GM19438 (cell line): ENCODE measurements around the gene PLCB1.

ENCODE experiments used
- ATAC-seq: cut with Tn5 transposase; IDR thresholded peaks from one replicate; pipeline ENCODE4 v1.9.1; 2021; ENCODE audit warnings: low read depth; ENCODE audit not compliant: unreplicated experiment

Gene PLCB1

GRCh38 chr20:8291873-8292272, 159.8 kb downstream of the PLCB1 start:
- no peak for ATAC-seq

- ATAC-seq = no peak
Measured at GRCh38 chr20:8292793-8293192, 160.7 kb downstream of the PLCB1 start.

- no peak for ATAC-seq
Measured at GRCh38 chr20:8293750-8294149, 161.7 kb downstream of the PLCB1 start.

GRCh38 chr20:8296536-8296935, 164.5 kb downstream of the PLCB1 start:
- no peak for ATAC-seq

- ATAC-seq = no peak
Measured at GRCh38 chr20:8298426-8299043, 166.5 kb downstream of the PLCB1 start.

GRCh38 chr20:8299921-8300320, 167.9 kb downstream of the PLCB1 start:
- ATAC-seq = no peak

- no peak for ATAC-seq
Measured at GRCh38 chr20:8301655-8302054, 169.6 kb downstream of the PLCB1 start.

- no peak for ATAC-seq
Measured at GRCh38 chr20:8303651-8304050, 171.6 kb downstream of the PLCB1 start.

GRCh38 chr20:8304124-8304816, 172.2 kb downstream of the PLCB1 start:
- ATAC-seq = no peak

- ATAC-seq = peak; percentile 94
Measured at GRCh38 chr20:8305449-8305978, 173.4 kb downstream of the PLCB1 start.

- ATAC-seq = no peak
Measured at GRCh38 chr20:8306937-8307336, 174.9 kb downstream of the PLCB1 start.

GRCh38 chr20:8309634-8310033, 177.6 kb downstream of the PLCB1 start:
- ATAC-seq = no peak

GRCh38 chr20:8310618-8311017, 178.6 kb downstream of the PLCB1 start:
- no peak for ATAC-seq

GRCh38 chr20:8313073-8313472, 181.0 kb downstream of the PLCB1 start:
- no peak for ATAC-seq

GRCh38 chr20:8315639-8316573, 183.8 kb downstream of the PLCB1 start:
- no peak for ATAC-seq

- ATAC-seq = no peak
Measured at GRCh38 chr20:8317448-8317847, 185.4 kb downstream of the PLCB1 start.

GRCh38 chr20:8318965-8319625, 187.0 kb downstream of the PLCB1 start:
- no peak for ATAC-seq

- no peak for ATAC-seq
Measured at GRCh38 chr20:8320306-8320705, 188.2 kb downstream of the PLCB1 start.

GRCh38 chr20:8321001-8321400, 188.9 kb downstream of the PLCB1 start:
- no peak for ATAC-seq

- ATAC-seq = no peak
Measured at GRCh38 chr20:8322662-8323217, 190.7 kb downstream of the PLCB1 start.
